GM12875 (cell line): Measurements from ENCODE around the gene BAIAP2.

Source experiments
- H3K4me3 ChIP-seq: one replicate; pipeline ENCODE4 v1.5.1; 2011; ENCODE audit warnings: low read depth, low read length, control low read depth
- TF ChIP-seq, protein P1 (sequence below): IDR thresholded peaks from 2 replicates; pipeline ENCODE4 v1.5.1; 2011; ENCODE audit warnings: low read depth, mild to moderate bottlenecking, control low read depth, inconsistent platforms, low read length, moderate library complexity, borderline replicate concordance; ENCODE audit not compliant: insufficient read depth

The BAIAP2 gene

GRCh38 chr17:81129711-81130367, 94.9 kb downstream of the BAIAP2 start:
- TF ChIP-seq, protein P1, sequence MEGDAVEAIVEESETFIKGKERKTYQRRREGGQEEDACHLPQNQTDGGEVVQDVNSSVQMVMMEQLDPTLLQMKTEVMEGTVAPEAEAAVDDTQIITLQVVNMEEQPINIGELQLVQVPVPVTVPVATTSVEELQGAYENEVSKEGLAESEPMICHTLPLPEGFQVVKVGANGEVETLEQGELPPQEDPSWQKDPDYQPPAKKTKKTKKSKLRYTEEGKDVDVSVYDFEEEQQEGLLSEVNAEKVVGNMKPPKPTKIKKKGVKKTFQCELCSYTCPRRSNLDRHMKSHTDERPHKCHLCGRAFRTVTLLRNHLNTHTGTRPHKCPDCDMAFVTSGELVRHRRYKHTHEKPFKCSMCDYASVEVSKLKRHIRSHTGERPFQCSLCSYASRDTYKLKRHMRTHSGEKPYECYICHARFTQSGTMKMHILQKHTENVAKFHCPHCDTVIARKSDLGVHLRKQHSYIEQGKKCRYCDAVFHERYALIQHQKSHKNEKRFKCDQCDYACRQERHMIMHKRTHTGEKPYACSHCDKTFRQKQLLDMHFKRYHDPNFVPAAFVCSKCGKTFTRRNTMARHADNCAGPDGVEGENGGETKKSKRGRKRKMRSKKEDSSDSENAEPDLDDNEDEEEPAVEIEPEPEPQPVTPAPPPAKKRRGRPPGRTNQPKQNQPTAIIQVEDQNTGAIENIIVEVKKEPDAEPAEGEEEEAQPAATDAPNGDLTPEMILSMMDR = no peak
- H3K4me3 ChIP-seq = no peak overlapping the region

- H3K4me3 ChIP-seq = no peak overlapping the region
- TF ChIP-seq, protein P1 = no peak
These were observed 95.7 kb downstream of the BAIAP2 start for GRCh38 chr17:81130385-81131361.

DNA sequence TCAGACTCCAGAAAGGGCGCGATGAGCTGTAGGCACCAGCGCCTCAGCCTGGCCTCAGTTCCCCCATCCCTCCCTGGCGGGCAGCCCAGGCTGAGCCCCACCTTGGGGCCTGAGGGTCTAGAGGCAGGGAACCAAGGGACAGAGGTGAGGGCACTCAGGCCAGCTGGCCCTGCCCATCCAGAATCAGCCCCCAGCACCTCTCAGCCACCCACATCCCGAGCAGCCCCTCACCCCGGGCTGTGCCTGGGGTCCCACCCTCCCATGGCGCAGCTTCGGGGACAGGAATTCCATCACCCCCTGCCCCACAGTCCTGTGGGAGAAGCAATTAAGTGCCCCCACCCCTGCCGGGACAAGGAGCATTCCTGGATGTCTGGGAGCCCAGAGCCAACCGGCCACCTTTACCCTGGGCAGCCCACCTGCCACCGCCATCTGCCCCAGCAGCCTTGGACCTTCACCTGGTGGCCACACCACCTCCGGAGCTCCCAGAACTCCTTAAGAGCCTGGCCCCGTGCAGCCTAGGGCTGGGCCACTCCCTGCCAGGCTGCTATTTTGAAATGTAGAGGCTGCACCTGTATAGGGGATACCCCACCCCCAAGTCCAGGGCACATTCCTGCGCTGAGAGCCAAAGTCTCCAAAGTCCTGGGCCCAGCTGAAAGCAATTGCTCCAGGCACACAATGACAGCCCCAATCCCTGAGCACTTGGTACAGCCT, 96.7 kb downstream of the BAIAP2 start:
- TF ChIP-seq, protein P1 = no peak
- H3K4me3 ChIP-seq = no peak overlapping the region

- H3K4me3 ChIP-seq = no peak overlapping the region
- TF ChIP-seq, protein P1 = no peak
These were observed 97.2 kb downstream of the BAIAP2 start for GRCh38 chr17:81132197-81132540.

DNA sequence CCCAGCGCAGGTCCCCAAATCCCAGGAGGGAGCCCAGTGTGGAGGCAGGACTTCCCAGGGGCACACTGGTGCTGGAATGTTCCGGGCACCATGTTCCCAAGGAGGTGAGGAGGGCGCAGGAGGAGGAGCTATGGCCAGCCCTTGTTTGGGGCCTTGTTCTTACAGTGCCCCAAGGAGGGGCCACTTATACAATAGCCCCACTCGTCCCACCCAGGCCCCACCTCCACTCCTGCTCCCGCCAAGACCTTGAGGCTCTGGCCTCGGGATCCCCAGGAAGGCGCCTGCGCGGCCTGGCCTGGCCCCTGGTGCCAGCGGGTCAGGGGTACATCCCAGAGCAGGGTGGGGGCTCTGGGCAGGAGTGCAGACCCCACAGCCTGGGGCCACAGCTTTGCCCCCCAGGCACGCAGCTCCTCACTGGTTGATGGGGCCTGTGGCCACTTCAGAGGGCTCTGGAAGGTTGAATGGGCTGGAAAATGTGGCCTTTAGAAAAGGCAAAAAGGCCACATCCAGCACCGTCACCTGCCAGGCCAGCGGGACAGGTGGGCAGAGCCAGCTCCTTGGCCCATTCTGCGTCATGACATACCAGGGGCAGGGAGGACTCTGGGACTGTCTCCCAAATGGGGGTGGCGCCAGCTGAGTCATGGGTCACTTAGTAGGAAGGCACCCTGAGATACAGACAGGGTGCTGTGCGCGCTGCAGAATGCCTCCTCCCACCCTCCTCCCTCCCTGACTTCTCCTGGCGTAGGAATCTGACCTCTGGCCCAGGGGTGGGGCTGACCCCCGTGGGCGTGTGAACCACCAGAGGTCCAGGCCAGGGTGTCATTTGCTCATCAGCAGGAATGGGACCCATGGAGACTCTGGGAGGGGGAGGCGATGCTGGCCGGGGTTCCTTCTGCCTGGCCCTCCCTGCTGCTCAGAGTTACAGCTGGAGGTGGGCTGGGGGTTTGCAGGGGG, 98.1 kb downstream of the BAIAP2 start:
- TF ChIP-seq, protein P1 = no peak
- no peak overlapping the region for H3K4me3 ChIP-seq

DNA sequence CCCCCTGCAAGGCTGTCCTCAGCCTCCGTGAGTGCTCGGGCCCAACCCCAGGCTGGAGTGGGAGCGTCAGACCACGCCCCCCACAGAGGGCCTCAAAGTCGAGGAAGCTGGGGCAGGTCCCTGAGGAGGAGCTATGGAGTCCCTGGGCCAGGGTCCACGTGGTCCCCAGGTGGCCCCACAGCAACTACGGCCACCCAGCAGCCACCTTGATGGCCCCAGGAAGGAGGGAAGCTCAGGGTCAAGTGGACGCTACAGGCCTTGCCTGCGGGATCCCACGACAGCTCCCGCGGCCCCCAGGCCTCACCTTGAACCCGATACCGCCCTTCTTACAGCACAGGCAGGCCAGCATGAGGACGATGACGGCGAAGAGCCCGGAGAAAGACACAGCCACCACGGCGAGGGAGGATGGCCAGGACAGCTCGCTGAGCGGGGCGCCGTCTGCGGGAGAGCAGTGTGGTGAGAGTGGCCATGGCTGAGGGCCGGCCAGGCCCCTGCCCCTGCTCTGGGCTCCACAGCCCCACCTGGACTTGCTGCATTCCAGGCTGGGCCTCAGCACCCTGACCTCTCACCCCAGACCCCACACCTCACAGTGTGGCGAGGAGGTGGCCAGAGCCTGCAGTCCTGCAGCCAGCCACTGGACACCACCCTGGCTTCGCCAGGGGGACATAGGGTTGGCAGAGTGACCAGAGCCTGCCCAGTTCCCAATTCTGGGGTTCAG, 99.3 kb downstream of the BAIAP2 start:
- TF ChIP-seq, protein P1 = no peak
- H3K4me3 ChIP-seq = no peak overlapping the region
